CD4-positive, alpha-beta T cell treated with Interleukin-17A for 4 hours (primary cell): Measurements from ENCODE around the gene PDE11A.
"Not testable (repeated sequence)": the region's sequence is repeated elsewhere in the genome, so short reads cannot be mapped to it uniquely, and the experiment has no call there.

Source experiments
- DNase-seq: peaks from one replicate; pipeline ENCODE4 v3.0.0-alpha.2; 2020; ENCODE audit warnings: mixed read lengths

PDE11A gene

GRCh38 chr2:177881008-177881747 lies 191.4 kb downstream of the PDE11A start:
- DNase-seq = no peak

DNA sequence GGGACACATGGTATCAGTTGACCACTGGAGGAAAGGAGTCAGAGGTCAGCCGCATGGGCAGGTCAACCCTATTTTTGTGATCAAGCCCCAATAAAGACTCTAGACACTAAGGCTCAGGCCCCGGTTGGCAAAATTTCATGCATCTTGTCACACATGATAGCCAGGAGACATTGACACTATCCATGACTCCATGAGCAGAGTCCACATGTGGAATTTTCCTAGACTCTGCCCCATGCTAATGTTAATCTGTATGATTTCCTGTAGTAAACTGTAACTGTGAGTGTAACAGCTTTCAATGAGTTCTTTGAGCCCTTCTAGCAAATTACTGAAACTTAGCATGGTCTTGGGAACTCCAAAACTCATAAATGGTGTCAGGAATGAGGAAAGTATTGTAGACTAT lies 192.3 kb downstream of the PDE11A start:
- no peak for DNase-seq

GRCh38 chr2:177876950-177877349 lies 195.6 kb downstream of the PDE11A start:
- no peak for DNase-seq

GRCh38 chr2:177874686-177875085 lies 197.9 kb downstream of the PDE11A start:
- DNase-seq = no peak

- no peak for DNase-seq
Measured at GRCh38 chr2:177873915-177874314, 198.7 kb downstream of the PDE11A start.

- no peak for DNase-seq
Measured at GRCh38 chr2:177872286-177872685, 200.3 kb downstream of the PDE11A start.

GRCh38 chr2:177869912-177870311 lies 202.7 kb downstream of the PDE11A start:
- no peak for DNase-seq

- DNase-seq = no peak
Measured at GRCh38 chr2:177869209-177869608, 203.4 kb downstream of the PDE11A start.

- no peak for DNase-seq
Measured at GRCh38 chr2:177868806-177869205, 203.8 kb downstream of the PDE11A start.

- DNase-seq = no peak
Measured at GRCh38 chr2:177857538-177857937, 215.0 kb downstream of the PDE11A start.

DNA sequence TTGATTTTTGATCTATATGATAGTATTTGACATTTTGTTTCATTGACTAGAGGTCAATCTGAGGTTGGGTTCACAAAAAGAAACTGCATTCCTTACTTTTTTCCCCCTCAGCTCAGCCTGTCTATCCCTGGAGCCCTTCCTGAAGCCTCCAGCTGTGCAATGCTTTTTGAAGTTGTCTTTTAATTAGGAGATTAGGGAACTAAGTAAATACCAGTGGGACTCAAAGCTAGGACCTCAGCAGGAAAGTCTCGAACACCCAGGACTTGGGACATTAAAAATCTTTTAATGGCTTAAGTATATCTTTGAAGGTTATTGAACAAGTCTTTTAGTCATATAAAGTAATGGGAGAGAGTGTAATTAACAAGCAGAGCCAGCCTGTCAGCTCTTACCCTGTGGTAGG lies 220.2 kb downstream of the PDE11A start:
- DNase-seq = no peak

DNA sequence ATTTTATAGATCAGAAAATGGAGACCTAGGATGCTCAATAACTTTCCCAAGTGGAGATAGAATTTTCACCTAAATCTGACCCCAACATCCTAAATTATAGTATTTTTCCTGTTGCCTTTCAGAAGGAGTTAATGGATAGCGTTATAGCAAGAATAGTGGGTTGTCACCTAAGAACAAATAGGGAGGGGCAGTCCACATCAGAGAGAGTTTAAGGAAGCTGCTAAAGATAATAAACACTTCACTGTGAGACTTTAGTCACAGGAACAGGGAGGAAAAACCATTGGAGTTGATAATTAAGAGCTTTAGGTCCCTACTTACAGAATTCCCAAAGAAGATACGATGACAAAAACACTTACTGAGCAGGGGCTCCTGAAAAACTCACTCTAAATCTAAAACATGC lies 229.4 kb downstream of the PDE11A start:
- DNase-seq = no peak

- no peak for DNase-seq
Measured at GRCh38 chr2:177842243-177842642, 230.3 kb downstream of the PDE11A start.

DNA sequence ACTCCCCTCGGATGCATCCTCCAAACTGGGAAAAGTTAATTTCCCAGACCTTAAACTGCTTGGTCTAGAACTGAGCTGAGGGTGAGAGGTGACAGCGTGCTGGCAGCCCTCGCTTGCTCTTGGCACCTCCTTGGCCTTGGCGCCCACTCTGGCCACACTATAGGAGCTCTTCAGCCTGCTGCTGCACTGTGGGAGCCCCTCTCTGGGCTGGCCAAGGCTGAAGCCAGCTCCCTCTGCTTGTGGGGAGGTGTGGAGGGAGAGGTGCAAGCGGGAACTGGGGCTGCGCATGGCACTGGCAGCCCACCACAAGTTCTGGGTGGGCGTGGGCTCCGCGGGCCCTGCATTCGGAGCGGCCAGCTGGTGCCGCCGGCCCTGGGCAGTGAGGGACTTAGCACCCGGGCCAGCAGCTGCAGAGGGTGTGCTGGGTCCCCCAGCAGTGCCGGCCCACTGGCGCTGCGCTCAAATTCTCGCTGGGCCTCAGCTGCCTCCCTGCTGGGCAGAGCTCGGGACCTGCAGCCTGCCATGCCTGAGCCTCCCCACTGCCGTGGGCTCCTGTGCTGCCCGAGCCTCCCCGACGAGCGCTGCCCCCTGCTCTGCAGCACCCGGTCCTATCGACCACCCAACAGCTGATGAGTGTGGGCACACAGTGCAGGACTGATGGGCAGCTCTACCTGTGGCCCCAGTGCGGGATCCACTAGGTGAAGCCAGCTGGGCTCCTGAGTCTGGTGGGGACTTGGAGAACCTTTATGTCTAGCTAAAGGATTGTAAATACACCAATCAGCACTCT lies 237.0 kb downstream of the PDE11A start:
- not testable (repeated sequence) for DNase-seq

DNA sequence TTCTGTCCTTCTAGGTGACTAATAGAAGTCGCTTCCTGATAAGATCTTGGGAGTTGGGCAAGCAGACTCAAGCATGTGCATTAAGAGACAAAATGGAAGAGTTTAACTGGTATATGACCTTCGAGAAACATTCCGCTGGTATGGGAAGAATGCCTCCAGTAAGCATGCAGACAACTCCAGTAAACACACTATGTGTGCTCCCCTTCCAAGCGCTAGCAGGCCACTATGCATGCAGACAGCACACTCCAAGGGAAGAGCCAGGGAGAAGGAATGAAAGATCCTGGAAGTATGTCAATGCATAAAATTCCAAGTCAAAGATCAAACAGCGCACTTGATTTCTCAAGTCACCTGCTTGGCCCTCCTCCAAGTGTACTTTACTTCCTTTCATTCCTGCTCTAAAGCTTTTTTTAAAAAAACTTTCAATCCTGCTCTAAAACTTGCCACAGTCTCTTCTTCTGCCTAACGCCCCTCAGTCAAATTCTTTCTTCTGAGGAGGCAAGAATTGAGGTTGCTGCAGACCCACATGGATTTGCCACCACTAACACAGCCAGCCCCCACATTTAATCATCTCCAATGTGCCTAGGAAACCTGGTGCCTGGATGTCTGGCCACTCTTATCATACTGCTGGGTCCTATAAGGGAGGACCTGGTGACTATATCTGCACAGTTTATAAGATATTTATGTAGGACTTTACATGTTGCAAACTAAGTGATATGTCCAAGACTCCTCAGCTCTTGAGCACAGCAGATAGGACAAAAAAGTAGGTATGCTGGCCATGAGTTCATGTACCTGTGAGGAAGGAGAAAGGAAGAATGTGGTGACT lies 239.8 kb downstream of the PDE11A start:
- no peak for DNase-seq

- no peak for DNase-seq
Measured at GRCh38 chr2:177830881-177831386, 241.6 kb downstream of the PDE11A start.

DNA sequence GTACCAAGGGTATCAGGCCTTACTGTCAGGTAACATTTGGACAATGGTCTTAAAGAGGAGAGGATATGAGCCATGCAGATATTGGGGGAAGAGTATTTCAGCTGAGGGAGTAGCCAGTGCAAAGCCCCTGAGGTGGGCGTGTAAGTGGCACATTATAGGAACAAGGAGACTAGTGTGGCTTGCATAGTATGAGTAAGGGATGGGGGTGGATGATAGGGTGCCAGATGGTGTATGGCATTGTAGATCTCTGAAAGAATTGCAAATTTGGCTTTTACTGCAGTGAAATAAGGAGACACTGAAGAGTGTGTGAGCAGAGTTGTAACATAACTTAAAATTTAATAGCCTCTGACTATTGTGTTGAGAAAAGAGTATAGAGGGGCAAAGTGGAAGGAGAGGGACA lies 244.0 kb downstream of the PDE11A start:
- no peak for DNase-seq

DNA sequence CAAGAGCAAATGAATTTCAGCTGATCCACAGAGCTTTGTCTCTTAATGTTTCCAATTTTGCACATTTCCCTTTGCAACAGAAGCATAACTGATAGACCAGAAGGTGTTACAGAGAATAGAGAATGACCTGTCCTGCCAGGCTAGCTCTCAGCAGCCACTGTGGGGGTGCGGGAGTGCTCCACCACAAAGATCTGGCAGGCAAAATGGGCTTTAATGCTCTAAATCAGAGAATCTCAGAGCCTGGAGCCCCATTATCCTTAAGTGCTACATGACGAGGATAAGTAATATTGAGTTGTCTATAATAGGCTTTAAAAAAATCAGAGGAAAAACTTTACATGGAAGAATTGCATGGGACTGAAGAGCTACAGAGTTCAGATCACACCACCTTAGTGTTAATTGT lies 245.7 kb downstream of the PDE11A start:
- no peak for DNase-seq

GRCh38 chr2:177822941-177823340 lies 249.6 kb downstream of the PDE11A start:
- DNase-seq = no peak

DNA sequence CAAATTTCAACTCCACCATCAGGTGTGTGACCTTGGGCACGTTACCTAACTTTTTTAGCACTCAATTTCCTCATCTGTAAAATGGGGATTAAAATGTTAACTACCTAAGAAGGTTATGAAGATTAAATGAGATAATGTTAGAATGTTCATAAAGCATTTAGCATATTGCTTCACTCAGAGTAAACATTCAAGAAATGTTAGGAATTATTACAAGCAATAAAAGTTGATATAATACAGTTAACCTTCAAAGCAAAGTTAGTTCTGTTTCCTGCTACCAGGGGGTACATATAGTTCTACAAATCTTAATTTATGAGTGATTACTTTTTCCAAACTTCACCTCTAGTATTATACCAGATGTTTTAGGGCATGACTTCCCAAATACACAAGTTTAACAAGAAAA lies 254.2 kb downstream of the PDE11A start:
- no peak for DNase-seq

DNA sequence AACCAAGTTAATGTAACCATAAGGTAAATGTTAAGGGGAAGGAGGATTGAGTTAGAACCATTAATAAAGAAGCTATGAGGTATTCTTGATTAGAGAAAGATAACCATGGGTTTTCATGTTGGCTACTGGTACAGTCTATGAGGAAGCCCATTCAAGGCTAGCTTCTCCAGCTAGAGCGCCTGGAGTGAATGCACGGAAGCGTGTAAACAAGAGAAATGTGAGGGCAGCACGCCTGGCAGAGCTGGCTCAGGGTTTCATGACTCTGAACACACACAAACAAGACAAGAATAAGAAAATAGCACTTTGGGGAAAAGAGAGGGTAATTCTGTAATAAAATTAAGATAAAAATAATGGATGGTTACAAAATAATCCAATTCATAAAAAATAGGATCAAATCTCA lies 255.3 kb downstream of the PDE11A start:
- DNase-seq = no peak

DNA sequence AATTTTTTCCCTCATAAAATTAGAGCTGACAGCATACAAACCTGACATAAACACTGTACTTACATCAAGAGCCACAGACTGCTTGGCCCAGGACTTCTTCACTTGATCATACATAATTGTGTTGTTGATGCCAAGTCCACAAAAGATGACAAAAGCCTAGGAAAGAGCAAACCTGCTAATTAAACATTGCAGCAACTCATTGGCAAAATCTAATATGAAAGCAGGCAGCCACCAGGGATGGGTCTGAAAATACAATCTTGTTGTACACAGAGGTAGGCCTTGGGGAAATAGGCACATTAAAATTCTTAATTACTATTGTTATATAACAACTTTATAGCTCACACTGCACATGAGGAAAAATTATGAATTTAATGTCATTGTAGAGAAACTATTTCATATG lies 255.8 kb downstream of the PDE11A start:
- DNase-seq = no peak

DNA sequence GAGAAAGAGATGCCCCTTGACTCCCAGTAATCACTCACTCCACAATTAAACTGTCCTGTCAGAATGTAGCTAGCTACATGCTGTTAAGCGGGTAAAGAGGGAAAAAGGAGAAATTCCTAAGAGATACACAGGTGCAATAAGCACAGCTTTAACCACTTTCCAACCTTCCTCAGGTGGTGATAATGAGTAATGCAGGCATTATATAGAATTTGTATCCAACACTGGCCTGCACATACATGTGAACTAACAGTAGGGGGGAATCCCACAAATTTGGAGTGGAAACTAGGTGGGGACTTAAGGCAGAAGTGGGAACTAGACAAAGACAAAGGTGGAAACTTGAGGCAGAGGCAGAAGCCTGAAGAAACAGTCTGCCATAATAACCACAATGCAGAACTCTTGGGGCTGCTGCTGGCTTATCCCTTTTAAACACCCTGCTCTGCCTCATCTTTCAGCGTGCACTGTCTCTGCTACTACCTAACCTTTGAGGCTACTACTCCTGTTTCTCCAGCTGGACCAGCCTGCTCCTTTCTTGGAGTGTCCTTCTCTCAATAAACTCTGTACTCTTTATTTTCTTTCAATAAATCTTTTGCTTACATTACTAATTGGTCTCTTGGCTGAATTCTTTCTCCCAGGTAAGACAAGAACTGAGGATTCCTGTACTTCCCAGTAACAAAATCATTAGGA lies 259.7 kb downstream of the PDE11A start:
- no peak for DNase-seq
